Endothelial cell (in vitro differentiated cells): ENCODE results near the gene GABRG3. TPM values are rescaled to one million over a fixed set of nuclear protein-coding genes. Genes with fewer than 3 reads are reported as not detected.

Experiments
- DNase-seq: peaks from one replicate; pipeline ENCODE4 v3.0.0; 2021; ENCODE audit warnings: low spot score
- H3K27ac Mint-ChIP-seq: one replicate; pipeline ENCODE4 v1.8.0; 2021; ENCODE audit warnings: mixed read lengths, inconsistent platforms; ENCODE audit not compliant: unreplicated experiment
- H3K27me3 Mint-ChIP-seq: one replicate; pipeline ENCODE4 v1.8.0; 2021; ENCODE audit warnings: mild to moderate bottlenecking, moderate library complexity, mixed read lengths, inconsistent platforms; ENCODE audit not compliant: unreplicated experiment
- H3K36me3 Mint-ChIP-seq: one replicate; pipeline ENCODE4 v1.8.0; 2021; ENCODE audit warnings: mild to moderate bottlenecking, low read depth, mixed read lengths, inconsistent platforms; ENCODE audit not compliant: unreplicated experiment
- H3K4me1 Mint-ChIP-seq: one replicate; pipeline ENCODE4 v1.8.0; 2021; ENCODE audit warnings: mild to moderate bottlenecking, mixed read lengths, inconsistent platforms; ENCODE audit not compliant: unreplicated experiment
- H3K4me3 Mint-ChIP-seq: one replicate; pipeline ENCODE4 v1.8.0; 2021; ENCODE audit warnings: mild to moderate bottlenecking, mixed read lengths, inconsistent platforms; ENCODE audit not compliant: unreplicated experiment
- H3K9me3 Mint-ChIP-seq: one replicate; pipeline ENCODE4 v1.8.0; 2021; ENCODE audit warnings: mixed read lengths, inconsistent platforms; ENCODE audit not compliant: unreplicated experiment
- total RNA-seq: library from RNA; stranded (reverse); fragmentation: NEBNext Ultra II Directional; extraction: Animal tissue kit (Norgen Biotek cat#: 25700); gene quantifications from one replicate; pipeline ENCODE4 v1.2.1, GENCODE V29; 2021; ENCODE audit not compliant: unreplicated experiment
- TF ChIP-seq, protein P1 (sequence below): fragments of 200-600 bp; sonication (generic); IDR thresholded peaks from one replicate; pipeline ENCODE4 v1.5.0; 2021; ENCODE audit warnings: antibody characterized with exemption; ENCODE audit not compliant: unreplicated experiment

Gene GABRG3
- total RNA-seq, 1 donor from 2014 or later: 0.21 TPM

DNA sequence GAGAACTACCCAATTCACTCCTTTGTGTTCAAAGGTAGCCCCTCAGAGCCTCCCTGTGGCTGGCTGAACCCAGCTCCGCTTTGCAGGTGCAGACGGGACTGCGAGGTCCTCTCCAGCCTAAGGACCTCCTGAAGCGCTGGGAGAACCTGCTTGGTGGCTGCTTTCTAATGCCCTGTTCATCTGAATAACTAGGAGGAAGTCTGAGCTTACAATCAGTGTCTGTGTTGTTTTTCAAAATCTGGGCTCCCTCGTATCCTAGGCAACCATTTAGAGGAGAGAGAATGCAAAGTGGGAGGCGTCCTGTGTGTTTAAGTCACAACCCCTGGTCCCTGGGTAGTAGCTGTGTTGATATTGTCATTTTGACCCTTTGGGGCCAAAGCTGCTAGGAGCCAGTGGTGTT, 99.9 kb downstream of the GABRG3 start:
- Mint-ChIP-seq H3K27ac (no peak overlapping the region), H3K4me1 (peaks cover 16% of the 10 kb centered on the region), H3K27me3 (peaks cover 3% of the 10 kb centered on the region), H3K4me3 (no peak overlapping the region), H3K9me3 (no peaks in the 10 kb centered on the region), H3K36me3 (no peaks in the 10 kb centered on the region)
- DNase-seq: no peak
- TF ChIP-seq, protein P1, sequence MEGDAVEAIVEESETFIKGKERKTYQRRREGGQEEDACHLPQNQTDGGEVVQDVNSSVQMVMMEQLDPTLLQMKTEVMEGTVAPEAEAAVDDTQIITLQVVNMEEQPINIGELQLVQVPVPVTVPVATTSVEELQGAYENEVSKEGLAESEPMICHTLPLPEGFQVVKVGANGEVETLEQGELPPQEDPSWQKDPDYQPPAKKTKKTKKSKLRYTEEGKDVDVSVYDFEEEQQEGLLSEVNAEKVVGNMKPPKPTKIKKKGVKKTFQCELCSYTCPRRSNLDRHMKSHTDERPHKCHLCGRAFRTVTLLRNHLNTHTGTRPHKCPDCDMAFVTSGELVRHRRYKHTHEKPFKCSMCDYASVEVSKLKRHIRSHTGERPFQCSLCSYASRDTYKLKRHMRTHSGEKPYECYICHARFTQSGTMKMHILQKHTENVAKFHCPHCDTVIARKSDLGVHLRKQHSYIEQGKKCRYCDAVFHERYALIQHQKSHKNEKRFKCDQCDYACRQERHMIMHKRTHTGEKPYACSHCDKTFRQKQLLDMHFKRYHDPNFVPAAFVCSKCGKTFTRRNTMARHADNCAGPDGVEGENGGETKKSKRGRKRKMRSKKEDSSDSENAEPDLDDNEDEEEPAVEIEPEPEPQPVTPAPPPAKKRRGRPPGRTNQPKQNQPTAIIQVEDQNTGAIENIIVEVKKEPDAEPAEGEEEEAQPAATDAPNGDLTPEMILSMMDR: no peak

DNA sequence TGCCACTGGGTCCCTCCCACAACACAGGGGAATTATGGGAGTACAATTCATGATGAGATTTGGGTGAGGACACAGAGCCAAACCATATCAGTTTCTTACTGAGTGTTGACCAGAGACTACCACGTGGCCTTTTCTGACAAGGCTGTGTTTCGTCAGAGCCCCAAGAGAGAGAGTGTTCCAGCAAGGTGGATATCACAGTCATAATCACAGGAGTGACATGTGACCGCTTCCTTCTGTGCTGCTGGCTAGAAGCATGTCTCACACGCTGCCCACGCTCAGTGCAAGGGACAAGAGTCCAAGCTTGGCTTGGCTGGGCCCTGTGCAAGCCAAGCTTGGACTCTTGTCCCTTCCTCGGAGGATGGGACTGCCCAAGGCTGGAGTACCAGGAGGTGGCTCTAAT, 103.2 kb downstream of the GABRG3 start:
- no peak overlapping the region for H3K27ac Mint-ChIP-seq
- peaks cover 3% of the 10 kb centered on the region for H3K27me3 Mint-ChIP-seq
- TF ChIP-seq, protein P1: no peak
- peaks cover 16% of the 10 kb centered on the region for H3K4me1 Mint-ChIP-seq
- H3K9me3 Mint-ChIP-seq: no peaks in the 10 kb centered on the region
- H3K36me3 Mint-ChIP-seq: no peaks in the 10 kb centered on the region
- no peak overlapping the region for H3K4me3 Mint-ChIP-seq
- no peak for DNase-seq

DNA sequence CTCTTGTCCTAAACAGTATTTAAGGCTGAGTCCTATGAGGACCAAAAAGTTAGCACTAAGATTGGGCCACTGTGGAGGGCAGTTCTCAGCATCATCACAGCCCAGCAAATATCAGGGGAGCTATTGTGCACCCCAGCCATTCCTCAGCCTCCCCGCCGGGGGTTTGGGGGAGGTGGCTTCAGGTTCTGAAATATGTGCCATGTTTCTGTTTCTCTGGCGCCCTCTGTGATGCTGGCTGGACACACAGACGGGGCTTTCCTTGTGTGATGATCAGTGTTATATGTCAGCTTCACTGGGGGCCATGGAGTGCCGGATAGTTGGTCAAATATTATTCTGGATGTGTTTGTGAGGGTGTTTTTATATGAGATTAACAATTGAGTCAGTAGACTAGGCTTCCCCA, 106.8 kb downstream of the GABRG3 start:
- Mint-ChIP-seq H3K4me3 (no peak overlapping the region), H3K27me3 (peaks cover 7% of the 10 kb centered on the region), H3K27ac (no peak overlapping the region), H3K4me1 (no peaks in the 10 kb centered on the region), H3K9me3 (no peaks in the 10 kb centered on the region), H3K36me3 (no peaks in the 10 kb centered on the region)
- no peak for DNase-seq
- TF ChIP-seq, protein P1: no peak

DNA sequence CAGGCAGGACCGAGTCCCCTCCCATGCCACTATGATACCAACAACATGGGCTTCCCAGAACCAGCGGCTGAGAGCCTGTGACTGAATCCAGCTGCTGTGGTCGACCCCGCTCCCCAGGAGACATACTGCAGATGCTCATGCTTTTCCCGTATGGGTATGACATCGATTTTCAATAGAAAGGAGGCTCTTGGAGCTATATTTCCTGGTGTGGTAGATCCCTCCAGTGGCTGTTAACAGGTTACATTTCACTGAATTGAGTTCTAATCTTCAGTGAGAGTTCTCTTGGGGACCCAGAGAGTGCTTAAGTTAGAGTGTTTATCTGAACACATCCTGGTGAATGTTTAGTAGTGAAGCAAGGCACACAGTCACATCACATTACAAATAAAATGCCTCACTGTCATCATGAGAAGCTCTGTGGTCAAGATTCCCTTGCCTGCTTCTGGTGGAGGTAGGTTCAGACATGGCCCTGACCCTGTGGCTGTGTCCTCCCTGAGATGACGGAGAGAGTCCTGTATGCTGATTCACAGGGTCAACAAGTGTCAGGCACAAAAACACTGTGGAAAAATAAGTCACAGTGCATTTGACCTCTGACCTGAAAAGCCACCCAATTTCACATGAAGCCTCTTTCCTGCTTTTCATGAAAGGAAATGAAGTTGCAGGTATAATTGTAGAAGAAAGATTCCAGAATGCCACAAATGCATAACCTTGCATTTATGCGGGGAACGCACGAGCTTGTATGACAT, 110.9 kb downstream of the GABRG3 start:
- Mint-ChIP-seq H3K9me3 (no peaks in the 10 kb centered on the region), H3K27ac (no peak overlapping the region), H3K27me3 (peaks cover 4% of the 10 kb centered on the region), H3K36me3 (no peaks in the 10 kb centered on the region), H3K4me3 (no peak overlapping the region), H3K4me1 (no peaks in the 10 kb centered on the region)
- DNase-seq: no peak
- TF ChIP-seq, protein P1: no peak

DNA sequence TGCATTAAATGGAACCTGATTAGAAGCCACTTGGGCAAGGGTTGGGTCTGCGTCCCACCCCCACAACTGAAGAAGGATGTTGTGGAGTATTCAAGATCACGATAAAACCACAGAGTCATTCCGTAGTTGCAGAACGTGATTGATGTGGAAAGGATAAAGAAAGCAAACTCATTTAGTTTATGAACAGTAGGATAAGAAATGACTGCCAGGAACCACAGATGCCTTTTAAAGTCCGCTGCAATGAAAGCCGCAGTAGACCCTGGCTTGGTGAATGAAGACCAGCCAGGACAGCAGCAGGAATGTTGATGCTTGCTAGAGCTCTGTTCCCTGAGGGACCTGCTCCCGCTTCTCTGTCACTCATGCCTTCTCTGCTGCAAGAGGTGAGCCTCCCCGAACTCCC, 111.5 kb downstream of the GABRG3 start:
- no peaks in the 10 kb centered on the region for H3K36me3 Mint-ChIP-seq
- TF ChIP-seq, protein P1: no peak
- DNase-seq: no peak
- H3K4me1 Mint-ChIP-seq: no peaks in the 10 kb centered on the region
- H3K9me3 Mint-ChIP-seq: no peaks in the 10 kb centered on the region
- H3K4me3 Mint-ChIP-seq: no peak overlapping the region
- H3K27ac Mint-ChIP-seq: no peak overlapping the region
- peaks cover 4% of the 10 kb centered on the region for H3K27me3 Mint-ChIP-seq
